ENCODE measurements around the gene PUS7. TPM values are rescaled to one million over a fixed set of nuclear protein-coding genes. Genes with fewer than 3 reads are reported as not detected.
"Not testable (repeated sequence)": the region's sequence is repeated elsewhere in the genome, so short reads cannot be mapped to it uniquely, and the experiment has no call there.

Gene PUS7
- polyA plus RNA-seq, 1 donor (not counting 4 experiments of a cell fraction or from before 2014, with no cell fraction given): 25.2 TPM

GRCh38 chr7:105423987-105424386, 98.1 kb downstream of the PUS7 start:
- Histone ChIP-seq H3K9me3 (ENCODE audit: control insufficient read depth, low read depth, low read length) (no peaks in the 10 kb centered on the region), H2AFZ (ENCODE audit: control insufficient read depth, low read length) (no peak overlapping the region), H3K27me3 (ENCODE audit: control insufficient read depth, extremely low read depth, insufficient read depth, low read length) (no peaks in the 10 kb centered on the region), H4K20me1 (ENCODE audit: control insufficient read depth, extremely low read depth, insufficient read depth, low read length) (no peaks in the 10 kb centered on the region), H3K4me2 (ENCODE audit: control insufficient read depth, extremely low read depth, insufficient read depth, low read depth, low read length) (no peak overlapping the region), H3K9me1 (ENCODE audit: control insufficient read depth, extremely low read depth, insufficient read depth, low read length) (no peaks in the 10 kb centered on the region), H3K4me3 (ENCODE audit: control insufficient read depth in 2 of 3, extremely low read depth in 1 of 3, insufficient read depth in 2 of 3, low read depth in 1 of 3, low read length in 3 of 3) (no peak overlapping the region), H3K27ac (ENCODE audit: control insufficient read depth, insufficient read depth, low read length) (no peak overlapping the region), H3K9ac (ENCODE audit: control insufficient read depth, extremely low read depth, insufficient read depth, low read length) (no peak overlapping the region), H3K79me2 (ENCODE audit: control insufficient read depth, insufficient read depth, low read length) (no peaks in the 10 kb centered on the region), H3K4me1 (ENCODE audit: control insufficient read depth, extremely low read depth, insufficient read depth, low read length) (no peaks in the 10 kb centered on the region), H3K36me3 (ENCODE audit: control insufficient read depth in 2 of 2, extremely low read depth in 1 of 2, insufficient read depth in 2 of 2, low read length in 2 of 2) (no peaks in the 10 kb centered on the region)
- FAIRE-seq (no peak), DNase-seq (ENCODE audit: low read depth, low spot score) (no peak)
- dilution Hi-C loops (cut with MboI; ENCODE audit: extremely low pct_ligation_motif_present, low sequenced_read_pairs): no loop called here
- TF ChIP-seq EZH2 (IDR thresholded peaks at IDR 0.05; ENCODE audit: low read length) (no peak), CTCF (optimal IDR thresholded peaks at IDR 0.05 in 1 of 3, IDR thresholded peaks at IDR 0.05 in 1 of 3, conservative IDR thresholded peaks at IDR 0.05 in 1 of 3; ENCODE audit: extremely low read depth in 1 of 3, insufficient read depth in 2 of 3, low read length in 3 of 3) (no peak)

GRCh38 chr7:105413887-105414437, 108.1 kb downstream of the PUS7 start:
- H3K4me3 ChIP-seq (ENCODE audit: control insufficient read depth in 2 of 3, extremely low read depth in 1 of 3, insufficient read depth in 2 of 3, low read depth in 1 of 3, low read length in 3 of 3): no peak overlapping the region
- no peak overlapping the region for H3K9ac ChIP-seq (ENCODE audit: control insufficient read depth, extremely low read depth, insufficient read depth, low read length)
- H3K36me3 ChIP-seq (ENCODE audit: control insufficient read depth in 2 of 2, extremely low read depth in 1 of 2, insufficient read depth in 2 of 2, low read length in 2 of 2): no peaks in the 10 kb centered on the region
- H3K27me3 ChIP-seq (ENCODE audit: control insufficient read depth, extremely low read depth, insufficient read depth, low read length): no peaks in the 10 kb centered on the region
- no peaks in the 10 kb centered on the region for H3K9me3 ChIP-seq (ENCODE audit: control insufficient read depth, low read depth, low read length)
- FAIRE-seq (no peak), DNase-seq (ENCODE audit: low read depth, low spot score) (no peak)
- dilution Hi-C loops (cut with MboI; ENCODE audit: extremely low pct_ligation_motif_present, low sequenced_read_pairs): no loop called here
- H3K27ac ChIP-seq (ENCODE audit: control insufficient read depth, insufficient read depth, low read length): no peak overlapping the region
- H2AFZ ChIP-seq (ENCODE audit: control insufficient read depth, low read length): no peak overlapping the region
- peaks cover 3% of the 10 kb centered on the region for H3K4me1 ChIP-seq (ENCODE audit: control insufficient read depth, extremely low read depth, insufficient read depth, low read length)
- no peaks in the 10 kb centered on the region for H3K9me1 ChIP-seq (ENCODE audit: control insufficient read depth, extremely low read depth, insufficient read depth, low read length)
- H3K79me2 ChIP-seq (ENCODE audit: control insufficient read depth, insufficient read depth, low read length): no peaks in the 10 kb centered on the region
- TF ChIP-seq EZH2 (IDR thresholded peaks at IDR 0.05; ENCODE audit: low read length) (no peak), CTCF (optimal IDR thresholded peaks at IDR 0.05 in 1 of 3, IDR thresholded peaks at IDR 0.05 in 1 of 3, conservative IDR thresholded peaks at IDR 0.05 in 1 of 3; ENCODE audit: extremely low read depth in 1 of 3, insufficient read depth in 2 of 3, low read length in 3 of 3) (no peak)
- no peak overlapping the region for H3K4me2 ChIP-seq (ENCODE audit: control insufficient read depth, extremely low read depth, insufficient read depth, low read depth, low read length)
- no peaks in the 10 kb centered on the region for H4K20me1 ChIP-seq (ENCODE audit: control insufficient read depth, extremely low read depth, insufficient read depth, low read length)

DNA sequence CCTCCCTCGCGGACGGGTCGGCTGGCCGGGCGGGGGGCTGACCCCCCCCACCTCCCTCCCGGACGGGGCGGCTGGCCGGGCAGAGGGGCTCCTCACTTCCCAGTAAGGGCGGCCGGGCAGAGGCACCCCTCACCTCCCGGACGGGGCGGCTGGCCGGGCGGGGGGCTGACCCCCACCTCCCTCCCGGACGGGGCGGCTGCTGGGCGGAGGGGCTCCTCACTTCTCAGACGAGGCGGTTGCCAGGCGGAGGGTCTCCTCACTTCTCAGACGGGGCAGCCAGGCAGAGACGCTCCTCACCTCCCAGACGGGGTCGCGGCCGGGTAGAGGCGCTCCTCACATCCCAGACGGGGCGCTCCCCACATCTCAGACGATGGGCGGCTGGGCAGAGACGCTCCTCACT, 111.3 kb downstream of the PUS7 start:
- H4K20me1 ChIP-seq (ENCODE audit: control insufficient read depth, extremely low read depth, insufficient read depth, low read length); H3K27me3 ChIP-seq (ENCODE audit: control insufficient read depth, extremely low read depth, insufficient read depth, low read length); H3K4me3 ChIP-seq (ENCODE audit: control insufficient read depth in 2 of 3, extremely low read depth in 1 of 3, insufficient read depth in 2 of 3, low read depth in 1 of 3, low read length in 3 of 3); H2AFZ ChIP-seq (ENCODE audit: control insufficient read depth, low read length); FAIRE-seq; H3K4me2 ChIP-seq (ENCODE audit: control insufficient read depth, extremely low read depth, insufficient read depth, low read depth, low read length); dilution Hi-C loops (cut with MboI; ENCODE audit: extremely low pct_ligation_motif_present, low sequenced_read_pairs); H3K9me1 ChIP-seq (ENCODE audit: control insufficient read depth, extremely low read depth, insufficient read depth, low read length); H3K9me3 ChIP-seq (ENCODE audit: control insufficient read depth, low read depth, low read length); H3K4me1 ChIP-seq (ENCODE audit: control insufficient read depth, extremely low read depth, insufficient read depth, low read length); H3K79me2 ChIP-seq (ENCODE audit: control insufficient read depth, insufficient read depth, low read length); H3K27ac ChIP-seq (ENCODE audit: control insufficient read depth, insufficient read depth, low read length); DNase-seq (ENCODE audit: low read depth, low spot score); H3K36me3 ChIP-seq (ENCODE audit: control insufficient read depth in 2 of 2, extremely low read depth in 1 of 2, insufficient read depth in 2 of 2, low read length in 2 of 2); H3K9ac ChIP-seq (ENCODE audit: control insufficient read depth, extremely low read depth, insufficient read depth, low read length): not testable (repeated sequence)

GRCh38 chr7:105409775-105410174, 112.3 kb downstream of the PUS7 start:
- H3K4me2 ChIP-seq (ENCODE audit: control insufficient read depth, extremely low read depth, insufficient read depth, low read depth, low read length); H3K9me3 ChIP-seq (ENCODE audit: control insufficient read depth, low read depth, low read length); H3K4me3 ChIP-seq (ENCODE audit: control insufficient read depth in 2 of 3, extremely low read depth in 1 of 3, insufficient read depth in 2 of 3, low read depth in 1 of 3, low read length in 3 of 3); FAIRE-seq; H3K36me3 ChIP-seq (ENCODE audit: control insufficient read depth in 2 of 2, extremely low read depth in 1 of 2, insufficient read depth in 2 of 2, low read length in 2 of 2); dilution Hi-C loops (cut with MboI; ENCODE audit: extremely low pct_ligation_motif_present, low sequenced_read_pairs); H3K27me3 ChIP-seq (ENCODE audit: control insufficient read depth, extremely low read depth, insufficient read depth, low read length); H3K4me1 ChIP-seq (ENCODE audit: control insufficient read depth, extremely low read depth, insufficient read depth, low read length); H3K27ac ChIP-seq (ENCODE audit: control insufficient read depth, insufficient read depth, low read length); H3K9ac ChIP-seq (ENCODE audit: control insufficient read depth, extremely low read depth, insufficient read depth, low read length); H4K20me1 ChIP-seq (ENCODE audit: control insufficient read depth, extremely low read depth, insufficient read depth, low read length); DNase-seq (ENCODE audit: low read depth, low spot score); H2AFZ ChIP-seq (ENCODE audit: control insufficient read depth, low read length); H3K79me2 ChIP-seq (ENCODE audit: control insufficient read depth, insufficient read depth, low read length); H3K9me1 ChIP-seq (ENCODE audit: control insufficient read depth, extremely low read depth, insufficient read depth, low read length): not testable (repeated sequence)

Data from keratinocyte (primary cell).